ENCODE data around the gene ZDHHC14.
"Not testable (repeated sequence)": the region's sequence is repeated elsewhere in the genome, so short reads cannot be mapped to it uniquely, and the experiment has no call there.

Gene ZDHHC14

GRCh38 chr6:157571269-157571668 lies 190.3 kb downstream of the ZDHHC14 start:
- TF ChIP-seq CTCF (IDR thresholded peaks at IDR 0.05; ENCODE audit: extremely low read depth, missing control alignments), result no peak
- DNase-seq (ENCODE audit: low spot score), result no peak

GRCh38 chr6:157571950-157572349 lies 191.0 kb downstream of the ZDHHC14 start:
- TF ChIP-seq CTCF (IDR thresholded peaks at IDR 0.05; ENCODE audit: extremely low read depth, missing control alignments), result no peak
- no peak for DNase-seq (ENCODE audit: low spot score)

- DNase-seq (ENCODE audit: low spot score), result no peak
- TF ChIP-seq CTCF (IDR thresholded peaks at IDR 0.05; ENCODE audit: extremely low read depth, missing control alignments), result no peak
These were observed 193.9 kb downstream of the ZDHHC14 start for GRCh38 chr6:157574851-157575424.

GRCh38 chr6:157575436-157576145 lies 194.6 kb downstream of the ZDHHC14 start:
- no peak for DNase-seq (ENCODE audit: low spot score)
- no peak for TF ChIP-seq CTCF (IDR thresholded peaks at IDR 0.05; ENCODE audit: extremely low read depth, missing control alignments)

GRCh38 chr6:157576991-157577390 lies 196.0 kb downstream of the ZDHHC14 start:
- DNase-seq (ENCODE audit: low spot score), result not testable (repeated sequence)

GRCh38 chr6:157578527-157578926 lies 197.5 kb downstream of the ZDHHC14 start:
- DNase-seq (ENCODE audit: low spot score), result not testable (repeated sequence)

GRCh38 chr6:157579467-157580031 lies 198.6 kb downstream of the ZDHHC14 start:
- TF ChIP-seq CTCF (IDR thresholded peaks at IDR 0.05; ENCODE audit: extremely low read depth, missing control alignments), result no peak
- DNase-seq (ENCODE audit: low spot score), result no peak

- TF ChIP-seq CTCF (IDR thresholded peaks at IDR 0.05; ENCODE audit: extremely low read depth, missing control alignments), result no peak
- no peak for DNase-seq (ENCODE audit: low spot score)
These were observed 203.0 kb downstream of the ZDHHC14 start for GRCh38 chr6:157584036-157584435.
